RCC 7860 (cell line): ENCODE measurements around the gene STMN3.
"Not testable (repeated sequence)": the region's sequence is repeated elsewhere in the genome, so short reads cannot be mapped to it uniquely, and the experiment has no call there.

Experiments
- DNase-seq: peaks from one replicate; pipeline ENCODE4 v3.0.0-alpha.2; 2015; ENCODE audit warnings: low spot score
- FAIRE-seq: peaks from 2 replicates; lab custom pipeline; 2012; peaks lifted over from hg19 to GRCh38; lab: Jason Lieb, UNC

Gene STMN3

DNA sequence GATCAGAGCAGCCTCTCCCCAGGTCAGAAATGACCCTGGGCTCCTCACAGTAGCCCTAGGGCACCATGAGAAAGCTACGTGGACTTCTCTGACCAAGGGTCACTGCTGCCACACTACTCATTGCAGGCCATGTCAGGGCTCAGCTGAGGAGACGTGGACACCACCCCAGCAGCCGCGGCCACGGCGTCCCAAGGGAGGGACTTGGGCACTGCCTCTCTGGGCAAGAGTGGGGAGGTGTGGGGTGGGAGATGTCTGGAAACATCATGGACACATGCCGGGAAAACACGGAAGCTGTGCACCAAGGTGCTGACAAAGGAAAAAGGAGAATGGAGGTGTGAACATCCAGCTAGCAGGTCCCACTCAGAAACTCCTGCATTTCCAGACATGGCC lies 35.4 kb downstream of the STMN3 start:
- DNase-seq = no peak

DNA sequence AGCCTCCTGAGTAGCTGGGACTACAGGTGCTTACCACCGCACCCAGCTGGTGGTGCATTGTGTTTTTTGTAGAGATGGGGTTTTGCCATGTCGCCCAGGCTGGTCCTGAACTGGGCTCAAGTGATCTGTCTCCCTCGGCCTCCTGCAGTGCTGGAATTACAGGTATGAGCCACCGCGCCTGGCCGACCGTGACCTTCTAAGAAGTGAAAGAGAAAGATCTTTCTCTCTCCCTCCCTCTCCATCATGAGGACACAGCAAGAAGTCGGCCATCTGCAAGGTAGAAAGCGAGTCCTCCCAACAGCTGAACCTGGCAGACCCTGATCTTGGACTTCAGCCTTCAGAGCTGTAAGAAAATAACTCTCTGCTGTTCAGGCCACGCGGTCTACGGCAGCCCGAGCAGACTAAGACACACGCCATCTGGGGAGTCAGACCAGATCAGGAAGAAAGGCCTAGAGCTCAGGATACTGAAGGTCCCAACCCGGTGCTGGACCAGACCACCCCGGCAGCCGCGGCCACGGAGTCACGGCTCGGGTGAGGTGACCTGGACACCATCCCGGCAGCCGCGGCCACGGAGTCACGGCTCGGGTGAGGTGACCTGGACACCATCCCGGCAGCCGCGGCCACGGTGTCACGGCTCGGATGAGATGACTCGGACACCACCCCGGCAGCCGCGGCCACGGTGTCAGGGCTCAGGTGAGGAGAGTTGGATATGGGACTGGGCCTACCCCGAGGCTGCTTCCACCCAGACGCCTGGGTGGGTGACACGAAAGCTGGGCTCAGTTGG lies 35.9 kb downstream of the STMN3 start:
- no peak for FAIRE-seq
- no peak for DNase-seq

More for the DNA sequence above, 35.4 kb downstream of the STMN3 start:
- FAIRE-seq = no peak

DNA sequence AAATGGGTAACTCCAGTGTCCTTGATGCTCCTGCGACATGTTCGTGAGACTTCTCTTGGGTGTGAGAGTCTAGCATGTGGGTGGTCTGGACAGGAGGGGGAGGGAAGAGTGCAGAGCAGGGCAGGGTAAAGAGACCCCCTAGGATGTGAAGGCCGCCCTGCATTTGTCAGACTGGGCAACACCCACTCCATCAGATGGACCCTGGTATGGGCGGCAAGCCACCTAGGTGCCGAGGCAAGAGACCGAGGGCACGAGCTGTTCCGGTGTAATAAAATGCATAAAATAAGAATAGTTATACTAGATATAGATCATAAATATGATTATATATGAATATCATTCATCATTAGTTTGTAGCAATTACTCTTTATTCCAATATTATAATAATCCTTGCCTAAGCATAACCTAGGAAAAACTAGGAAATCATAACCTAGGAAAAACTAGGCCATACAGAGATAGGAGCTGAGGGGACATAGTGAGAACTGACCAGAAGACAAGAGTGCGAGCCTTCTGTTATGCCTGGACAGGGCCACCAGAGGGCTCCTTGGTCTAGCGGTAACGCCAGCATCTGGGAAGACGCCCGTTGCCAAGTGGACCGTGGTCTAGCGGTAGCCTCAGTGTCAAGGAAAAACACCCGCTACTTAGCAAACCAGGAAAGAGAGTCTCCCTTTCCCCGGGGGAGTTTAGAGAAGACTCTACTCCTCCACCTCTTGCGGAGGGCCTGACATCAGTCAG lies 39.2 kb downstream of the STMN3 start:
- not testable (repeated sequence) for FAIRE-seq

DNA sequence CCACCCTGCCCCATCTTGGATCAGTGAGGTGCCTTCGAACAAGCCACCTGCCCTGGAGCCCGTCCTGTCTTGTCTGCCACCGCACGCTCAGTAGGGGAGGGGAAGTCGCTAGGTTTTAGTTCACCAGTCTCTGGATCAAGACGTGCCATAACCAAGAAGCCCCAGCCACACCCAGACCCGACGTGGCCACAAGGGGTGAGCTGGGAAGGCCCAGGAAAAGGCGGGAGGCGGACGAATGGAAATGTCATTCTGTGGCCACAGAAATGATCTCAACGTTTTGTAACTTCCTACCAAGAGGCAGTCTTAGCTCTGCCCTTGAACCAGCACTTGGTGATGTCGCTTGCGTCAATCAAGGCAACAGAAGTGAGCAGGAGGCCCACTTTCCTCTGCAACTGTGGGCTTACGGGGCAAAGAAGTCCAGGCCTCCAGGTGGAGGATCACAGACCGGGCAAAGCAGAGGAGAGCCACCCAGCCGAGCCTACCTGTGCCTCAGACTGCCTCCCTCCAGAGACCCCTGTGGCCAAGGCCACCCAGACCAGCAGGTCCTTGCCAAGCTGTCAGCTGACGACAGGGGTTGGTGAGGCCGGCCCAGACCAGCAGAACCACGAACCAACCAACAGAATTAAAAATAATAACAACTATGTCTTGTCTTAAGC lies 40.8 kb downstream of the STMN3 start:
- FAIRE-seq (no peak), DNase-seq (no peak)

More for the DNA sequence above, 39.2 kb downstream of the STMN3 start:
- not testable (repeated sequence) for DNase-seq

DNA sequence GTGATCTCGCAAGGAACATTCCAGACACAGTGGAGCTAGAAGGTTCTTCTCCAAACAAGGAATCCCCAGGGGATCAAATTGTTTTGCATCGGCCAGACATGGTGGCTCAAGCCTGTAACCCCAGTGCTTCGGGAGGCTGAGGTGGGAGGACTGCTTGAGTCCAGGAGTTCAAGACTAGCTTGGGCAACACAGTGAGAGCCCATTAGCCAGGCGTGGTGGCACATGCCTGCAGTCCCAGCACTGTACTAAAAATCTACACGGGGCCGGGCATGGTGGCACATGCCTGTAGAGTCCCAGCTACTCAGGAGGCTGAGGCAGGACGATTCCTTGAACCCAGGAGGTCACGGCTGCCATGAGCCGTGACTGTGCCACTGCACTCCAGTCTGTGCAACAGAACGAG lies 41.6 kb downstream of the STMN3 start:
- DNase-seq (no peak), FAIRE-seq (no peak)

DNA sequence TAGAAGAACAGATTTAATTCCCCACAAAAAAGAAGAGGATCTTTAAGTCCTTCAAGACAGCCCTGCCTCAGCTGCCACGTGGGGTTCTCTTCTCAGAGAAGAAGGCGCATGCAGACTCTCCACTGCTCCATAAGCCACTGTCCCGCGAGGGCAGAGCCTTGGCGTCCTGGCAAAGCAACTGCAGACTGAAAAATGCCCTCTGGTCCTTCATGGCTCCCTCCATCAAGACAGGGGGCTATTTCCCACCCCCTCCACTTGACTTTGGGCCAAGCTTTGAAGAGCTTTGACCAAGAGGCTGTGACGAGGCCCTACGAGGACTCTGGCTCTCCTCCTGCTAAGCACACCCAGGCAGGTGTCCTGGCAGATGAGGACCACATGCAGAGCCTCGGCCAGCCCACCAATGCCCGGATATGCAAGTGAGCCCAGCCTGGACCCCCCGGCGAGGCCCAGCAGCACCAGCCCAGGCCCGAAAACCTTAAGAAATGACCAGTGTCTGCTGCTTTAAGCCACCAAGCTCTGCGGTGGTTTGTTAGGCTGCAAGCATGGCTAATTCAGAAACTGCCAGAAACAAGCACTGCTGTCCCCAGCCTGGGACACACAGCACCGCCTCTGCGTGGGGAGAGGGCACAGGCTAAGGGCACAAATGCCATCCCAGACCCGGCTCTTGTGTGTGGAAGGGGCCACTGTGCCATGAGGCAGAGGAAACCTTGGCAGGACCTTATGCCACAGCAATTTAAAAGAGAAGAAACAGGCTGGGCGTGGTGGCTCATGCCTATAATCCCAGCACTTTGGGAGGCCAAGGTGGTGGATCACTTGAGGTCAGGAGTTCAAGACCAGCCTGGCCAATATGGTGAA lies 42.4 kb downstream of the STMN3 start:
- FAIRE-seq = no peak
- no peak for DNase-seq

DNA sequence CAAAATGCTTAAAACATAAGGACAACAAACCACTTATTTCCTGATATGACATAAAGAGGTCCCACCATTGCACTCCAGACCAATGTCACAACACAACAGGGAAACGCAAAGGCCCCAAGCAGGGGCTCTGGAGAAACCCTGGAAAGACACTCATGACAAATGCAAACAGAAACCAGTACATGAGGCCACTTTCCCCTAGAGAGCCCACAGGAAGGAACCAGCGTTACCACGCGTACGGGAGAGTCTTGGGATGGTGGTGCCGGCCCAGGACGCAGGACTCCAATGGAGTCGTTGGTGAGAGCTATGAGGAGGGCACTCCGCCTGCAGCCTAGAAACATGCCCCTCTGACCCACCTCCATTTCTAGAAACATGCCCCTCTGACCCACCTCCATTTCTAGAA lies 46.5 kb downstream of the STMN3 start:
- DNase-seq (no peak), FAIRE-seq (no peak)

DNA sequence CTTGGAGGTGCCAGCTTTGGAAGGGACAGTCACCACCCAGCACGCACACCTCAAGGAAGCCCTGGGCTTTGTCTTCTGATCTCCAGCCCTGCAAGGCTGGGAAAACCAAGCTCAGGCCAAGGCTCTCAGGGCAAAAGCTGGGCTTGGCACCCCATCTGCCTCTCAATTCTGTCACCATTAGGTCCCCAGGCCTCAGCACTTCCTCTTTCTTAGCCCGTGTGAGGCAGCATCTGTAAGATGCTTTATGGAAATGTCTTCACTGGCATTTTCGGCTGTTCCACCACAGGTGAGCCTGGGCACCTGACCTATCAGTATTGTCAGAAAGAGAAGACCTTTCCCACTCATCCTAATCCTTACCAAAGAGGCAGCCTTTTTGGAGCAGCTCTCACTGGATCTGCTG lies 50.9 kb downstream of the STMN3 start:
- FAIRE-seq (no peak), DNase-seq (no peak)

DNA sequence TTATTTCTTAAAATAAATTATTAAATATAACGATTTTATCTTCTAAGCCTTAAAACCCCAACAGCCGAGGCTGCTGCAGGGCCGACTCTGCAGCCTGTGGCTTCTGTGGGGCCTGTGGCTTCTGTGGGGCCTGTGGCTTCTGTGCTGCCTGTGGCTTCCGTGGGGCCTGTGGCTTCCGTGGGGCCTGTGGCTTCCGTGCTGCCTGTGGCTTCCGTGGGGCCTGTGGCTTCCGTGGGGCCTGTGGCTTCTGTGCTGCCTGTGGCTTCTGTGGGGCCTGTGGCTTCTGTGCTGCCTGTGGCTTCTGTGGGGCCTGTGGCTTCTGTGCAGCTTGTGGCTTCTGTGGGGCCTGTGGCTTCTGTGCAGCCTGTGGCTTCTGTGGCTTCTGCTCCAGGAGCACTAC lies 51.5 kb downstream of the STMN3 start:
- not testable (repeated sequence) for DNase-seq, FAIRE-seq

DNA sequence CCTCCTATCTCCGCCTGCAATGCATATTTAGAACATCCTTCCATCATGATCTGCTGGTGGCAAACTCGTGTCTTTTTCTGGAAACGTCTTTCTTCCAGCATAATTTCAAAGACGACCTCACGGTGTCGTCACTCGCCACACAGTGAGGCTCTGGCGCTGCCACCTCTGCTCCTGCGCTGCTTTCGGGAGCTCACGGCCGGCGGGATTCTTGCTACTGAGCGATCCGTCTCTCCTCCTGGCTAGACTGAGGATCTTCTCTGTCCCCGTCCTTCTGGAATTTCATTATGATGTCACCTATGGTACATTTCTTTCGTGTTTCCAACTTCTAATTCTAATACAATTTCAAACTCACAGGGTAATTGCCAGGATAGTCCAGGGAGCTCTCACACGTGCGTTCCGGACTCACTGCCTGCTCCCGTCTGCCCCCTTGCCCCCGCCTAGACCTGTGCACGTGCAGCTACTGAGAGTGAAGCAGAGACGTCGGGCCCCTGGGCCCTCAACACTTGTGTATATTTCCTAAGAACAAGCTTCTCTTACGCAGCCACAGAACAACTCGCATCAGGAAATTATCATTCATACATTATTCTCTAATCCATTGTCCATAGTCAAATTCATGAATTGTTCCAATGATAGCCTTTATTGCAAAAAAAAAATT lies 53.7 kb downstream of the STMN3 start:
- FAIRE-seq (no peak), DNase-seq (no peak)

DNA sequence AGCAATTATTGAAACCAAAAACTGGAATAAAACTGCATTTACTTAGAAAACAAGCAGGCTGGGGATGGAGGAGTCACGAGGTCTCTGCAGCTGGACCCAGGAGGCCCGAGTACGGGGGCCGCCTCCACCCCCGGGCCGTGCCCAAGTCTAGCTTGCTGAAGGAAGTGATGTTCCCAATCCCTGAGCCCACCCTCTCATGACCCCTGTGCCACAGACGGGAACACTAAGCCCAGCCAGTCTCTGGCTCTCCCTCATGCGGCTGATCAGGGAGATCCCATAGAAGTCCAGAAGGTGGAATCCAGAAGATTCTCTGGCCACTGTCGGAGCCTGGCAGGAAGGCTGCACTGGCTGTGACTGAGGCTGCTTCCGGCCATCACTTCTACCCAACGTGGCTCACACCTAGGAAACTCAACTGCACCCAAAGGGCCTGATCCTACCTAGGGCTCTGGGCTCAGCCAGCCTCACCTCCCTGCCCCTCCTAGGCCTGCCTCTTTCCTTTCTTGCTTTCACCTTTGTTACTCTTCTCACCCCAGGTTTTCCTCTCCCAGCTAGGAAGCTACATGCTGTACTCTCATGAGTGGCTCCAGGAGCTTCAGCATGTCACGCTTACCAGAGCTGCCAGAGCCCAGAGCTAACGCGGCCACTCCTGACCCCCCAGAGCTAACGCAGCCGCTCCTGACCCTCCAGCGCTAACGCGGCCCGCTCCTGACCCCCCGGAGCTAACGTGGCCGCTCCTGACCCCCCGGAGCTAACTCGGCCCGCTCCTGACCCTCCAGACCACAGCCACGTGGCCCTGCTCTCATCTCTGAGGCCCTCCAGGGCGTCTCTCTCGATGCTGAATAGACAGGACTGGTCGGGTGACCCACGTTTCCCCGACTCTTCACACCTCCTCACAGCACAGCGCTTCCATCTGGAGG lies 54.5 kb downstream of the STMN3 start:
- DNase-seq (no peak), FAIRE-seq (no peak)

DNA sequence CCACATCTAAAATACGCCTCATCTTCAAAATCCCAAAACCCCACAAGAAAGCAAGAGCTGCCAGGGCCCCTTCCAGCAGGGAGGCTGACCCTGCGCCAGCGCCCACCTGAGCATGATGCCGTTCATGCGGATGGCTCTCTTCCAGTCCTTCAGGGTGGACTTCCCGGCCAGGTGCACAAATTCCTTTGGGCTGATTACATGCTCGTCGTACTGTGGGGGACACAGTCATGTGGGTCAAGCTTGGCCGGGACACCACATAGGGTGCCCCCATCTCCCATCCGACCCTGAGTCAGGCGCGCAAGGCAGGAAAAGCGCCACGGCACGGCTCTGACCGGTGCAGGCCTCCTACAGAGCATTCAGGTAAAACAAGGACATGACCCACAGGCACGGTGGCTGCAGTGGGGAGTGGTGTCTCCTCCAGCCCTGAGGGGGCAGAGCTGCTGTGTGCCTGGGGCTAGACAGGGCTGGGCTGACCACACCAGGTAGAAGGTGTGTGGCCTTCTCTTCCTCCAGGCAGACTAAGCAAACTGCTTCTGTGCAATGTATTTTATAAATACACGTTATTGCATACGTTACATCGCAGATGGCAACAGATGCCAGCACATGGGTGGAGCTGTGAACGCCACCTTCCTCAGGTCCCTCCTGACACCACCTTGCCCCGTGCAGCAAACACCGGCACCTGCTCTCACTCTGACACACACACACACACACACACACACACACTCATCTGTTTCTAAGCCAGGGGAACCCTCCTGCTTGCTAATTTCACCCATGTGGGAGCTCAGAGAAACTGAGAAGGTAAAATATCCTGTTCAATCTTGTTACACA lies 55.4 kb downstream of the STMN3 start:
- DNase-seq = no peak
- FAIRE-seq = no peak

DNA sequence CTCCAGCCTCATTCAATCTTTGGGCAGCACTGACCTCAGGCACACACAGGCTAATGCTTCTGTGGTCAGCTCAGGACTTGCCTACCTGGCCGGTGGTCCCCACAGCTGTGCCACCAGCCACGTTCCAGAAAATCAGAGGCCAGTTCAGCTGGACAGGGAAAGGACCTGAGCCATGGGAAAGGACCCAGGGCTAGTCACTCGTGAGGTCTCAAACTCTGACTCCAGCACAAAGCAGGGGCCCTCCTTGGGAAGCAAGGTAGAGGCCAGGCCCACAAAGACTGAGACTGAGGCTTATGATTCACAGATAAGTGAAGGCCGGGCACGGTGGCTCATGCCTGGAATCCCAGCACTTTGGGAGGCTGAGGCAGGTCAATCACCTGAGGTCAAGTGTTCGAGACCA lies 56.8 kb downstream of the STMN3 start:
- FAIRE-seq (no peak), DNase-seq (no peak)

DNA sequence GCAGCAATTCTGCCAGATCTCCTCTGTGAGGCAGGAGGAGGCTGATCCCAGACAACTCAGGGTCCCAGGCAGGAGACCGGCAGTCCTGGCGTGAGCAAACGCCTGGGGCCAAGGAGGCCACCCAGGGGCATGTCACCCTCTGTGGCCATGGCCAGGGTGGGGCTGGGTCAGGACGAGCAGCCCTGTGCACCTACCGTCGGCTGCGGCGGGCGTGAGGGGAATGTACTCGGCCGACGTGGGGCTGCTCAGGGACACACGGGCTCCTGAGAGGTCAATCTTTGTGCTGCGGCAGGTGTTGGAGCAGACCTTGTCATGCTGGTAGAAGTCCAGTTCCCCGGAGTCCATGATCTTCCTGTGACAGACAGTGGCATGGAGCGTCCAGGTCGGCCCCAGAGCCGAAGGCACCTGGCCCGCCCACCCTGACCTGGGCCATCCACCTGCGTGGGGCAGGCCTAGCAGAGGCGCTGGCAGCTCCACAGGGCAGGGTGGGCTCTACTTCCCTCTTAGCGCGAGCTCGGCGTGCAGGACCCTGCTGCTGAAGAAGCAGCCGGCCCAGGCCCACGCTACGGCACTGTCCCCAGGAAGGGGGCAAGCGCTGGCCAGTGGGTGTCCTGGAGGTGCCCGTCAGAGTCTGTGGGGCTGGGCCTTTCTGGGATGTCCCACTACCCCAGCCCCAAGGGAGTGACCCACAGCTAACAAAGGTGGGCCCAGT lies 57.7 kb downstream of the STMN3 start:
- no peak for DNase-seq
- no peak for FAIRE-seq

DNA sequence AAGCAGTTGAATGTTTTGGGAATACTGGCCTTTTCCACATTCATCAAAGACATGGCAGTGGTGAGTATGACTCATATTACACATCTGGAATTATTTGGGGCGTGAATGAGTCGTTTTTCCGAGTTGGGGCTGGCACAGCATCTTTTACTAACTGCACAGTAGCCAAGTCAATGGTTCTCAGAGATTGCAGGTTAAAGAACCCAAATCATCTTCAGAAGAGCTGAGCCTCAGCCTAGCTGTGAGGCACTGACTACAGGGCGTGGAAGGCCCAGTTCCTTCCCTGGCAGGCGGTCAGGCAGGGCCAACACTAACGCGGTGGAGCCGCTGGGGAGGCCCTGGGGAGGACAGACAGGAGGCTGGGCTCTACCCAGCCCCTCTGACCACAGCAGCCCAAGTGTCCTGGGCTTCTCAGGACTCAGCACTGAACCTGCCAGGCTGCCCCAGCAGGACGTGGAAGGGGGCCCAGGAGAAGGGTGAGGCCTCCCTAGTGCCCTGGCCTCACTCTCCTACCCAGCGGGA lies 59.1 kb downstream of the STMN3 start:
- FAIRE-seq (no peak), DNase-seq (no peak)

DNA sequence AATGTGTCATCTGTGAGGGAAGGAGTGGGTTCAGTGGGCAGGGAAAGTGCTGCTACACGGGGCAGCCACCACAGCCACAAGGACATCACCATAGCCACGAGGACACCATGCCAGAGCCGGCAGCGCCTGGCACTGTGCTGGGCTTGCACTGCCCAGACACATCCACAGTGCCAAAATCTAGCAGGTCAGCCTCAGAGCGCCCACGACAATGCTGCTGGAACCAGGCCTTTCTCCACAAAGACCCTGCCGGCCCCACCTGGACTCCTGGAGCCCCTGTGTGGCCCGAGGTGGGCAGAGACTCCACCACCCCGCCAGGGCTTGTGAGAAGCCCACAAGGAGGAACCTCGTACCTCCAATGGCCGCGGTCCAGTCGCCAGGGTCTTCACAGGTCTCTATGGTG lies 60.6 kb downstream of the STMN3 start:
- FAIRE-seq = no peak

DNA sequence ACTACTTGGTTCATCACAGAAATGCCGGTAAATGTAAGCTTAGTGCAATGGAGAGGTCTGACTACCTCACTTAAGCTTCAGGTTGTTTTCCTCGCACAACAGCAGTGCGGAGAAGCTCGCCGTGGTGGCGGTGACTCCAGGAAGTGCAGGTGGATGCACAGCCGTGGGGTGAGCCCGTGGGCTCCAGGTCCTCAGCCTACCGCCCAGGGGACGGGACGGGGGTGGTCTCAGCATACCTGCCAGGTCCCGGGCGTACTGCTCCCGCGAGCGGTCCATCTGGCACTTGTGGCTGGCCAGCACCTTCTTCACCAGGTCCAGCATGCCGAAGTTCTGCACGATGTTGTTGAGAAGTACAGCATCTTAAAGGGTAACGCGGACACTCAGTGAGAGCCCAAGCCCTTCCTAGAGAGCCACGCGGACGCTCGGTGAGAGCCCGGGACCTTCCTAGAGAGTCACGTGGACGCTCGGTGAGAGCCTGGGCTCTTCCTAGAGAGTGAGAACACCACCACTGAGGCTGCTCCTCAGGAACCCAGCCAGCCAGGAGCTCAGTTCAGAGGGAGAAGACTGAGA lies 61.4 kb downstream of the STMN3 start:
- FAIRE-seq (no peak), DNase-seq (no peak)

More for the DNA sequence above, 60.6 kb downstream of the STMN3 start:
- DNase-seq = no peak
